Stimulated activated CD4-positive, alpha-beta T cell treated with anti-CD3 and anti-CD28 coated beads, Interleukin-15, amount 100 ng/mL, for 1 hour (primary cell): ENCODE measurements around the gene ZNRF2.
"Not testable (repeated sequence)": the region's sequence is repeated elsewhere in the genome, so short reads cannot be mapped to it uniquely, and the experiment has no call there.

Experiments
- DNase-seq, 2 donors: peaks; one replicate each; pipeline ENCODE4 v3.0.0-alpha.2; 2020; ENCODE audit warnings: low read depth in 1 of 2, low spot score in 1 of 2

Gene ZNRF2

DNA sequence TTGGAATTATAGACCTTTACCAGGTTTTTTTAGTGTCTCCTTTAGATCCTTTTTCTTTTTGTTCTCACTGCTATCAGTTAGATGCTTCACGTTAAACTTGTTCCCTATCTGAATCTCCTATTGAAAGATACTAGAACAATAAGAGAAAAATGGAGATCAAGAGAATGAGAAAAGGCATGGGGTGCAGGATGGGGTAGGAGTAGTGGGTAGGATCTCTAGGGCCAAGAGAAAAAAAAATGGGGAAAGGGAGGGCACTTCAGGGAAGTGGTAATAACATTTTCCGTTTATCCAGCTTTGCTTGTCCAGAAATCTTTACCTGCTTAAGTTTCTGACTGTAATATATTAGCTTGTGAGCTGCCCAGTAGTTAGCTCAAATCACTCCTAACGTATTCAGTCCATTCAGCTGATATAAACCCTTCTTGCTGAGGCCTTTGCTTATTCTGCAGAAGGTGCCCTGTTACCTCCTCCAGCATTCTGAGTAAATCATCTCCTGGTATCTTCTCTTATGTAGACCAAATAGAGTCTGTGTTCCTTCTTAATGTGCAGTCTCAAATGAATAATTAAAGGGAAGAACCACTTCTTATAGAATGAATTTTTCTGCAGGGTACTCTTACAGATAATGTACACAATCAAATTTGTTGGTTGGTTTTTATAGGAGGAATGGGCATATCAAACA, 69.7 kb downstream of the ZNRF2 start:
- no peak for DNase-seq

- no peak for DNase-seq
Measured at GRCh38 chr7:30354791-30355190, 70.4 kb downstream of the ZNRF2 start.

DNA sequence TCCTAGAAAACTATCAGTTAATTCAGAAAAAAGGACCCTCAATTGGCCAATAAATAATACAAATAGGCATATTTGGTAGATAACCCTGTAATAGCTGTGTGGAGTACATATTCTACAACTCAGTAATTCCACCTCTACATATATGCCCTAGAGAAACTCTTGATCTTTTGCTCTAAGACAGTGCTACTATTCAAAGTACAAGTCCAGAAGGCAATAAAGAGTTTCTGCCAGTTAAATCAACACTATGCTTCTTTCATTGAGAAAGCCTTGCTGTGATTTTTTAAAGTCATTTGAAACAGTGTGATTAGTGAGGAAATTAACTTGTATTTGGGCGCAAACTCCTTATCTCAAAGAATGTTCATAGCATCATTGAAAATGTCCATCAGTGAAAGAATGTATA, 75.6 kb downstream of the ZNRF2 start:
- no peak for DNase-seq

GRCh38 chr7:30363778-30364563, 79.6 kb downstream of the ZNRF2 start:
- DNase-seq: no peak

DNA sequence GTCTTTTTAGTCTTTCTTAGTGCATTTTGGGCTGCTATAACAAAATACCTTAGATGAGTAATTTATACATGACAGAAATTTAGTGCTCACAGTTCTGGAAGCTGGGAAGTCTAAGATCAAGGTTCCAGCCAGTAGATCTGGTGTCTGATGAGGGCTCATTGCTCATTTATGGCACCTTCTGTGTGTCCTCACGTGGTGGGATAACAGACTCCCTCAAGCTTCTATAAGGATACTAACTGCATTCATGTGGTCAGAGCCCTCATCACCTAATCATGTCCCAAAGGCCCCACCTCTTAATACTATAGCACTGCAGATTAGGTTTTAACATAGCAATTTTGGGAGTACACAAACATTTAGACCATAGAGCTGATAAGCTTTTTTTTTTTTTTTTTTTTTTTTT, 80.4 kb downstream of the ZNRF2 start:
- DNase-seq: no peak

- DNase-seq: no peak
Measured at GRCh38 chr7:30365621-30366020, 81.2 kb downstream of the ZNRF2 start.

DNA sequence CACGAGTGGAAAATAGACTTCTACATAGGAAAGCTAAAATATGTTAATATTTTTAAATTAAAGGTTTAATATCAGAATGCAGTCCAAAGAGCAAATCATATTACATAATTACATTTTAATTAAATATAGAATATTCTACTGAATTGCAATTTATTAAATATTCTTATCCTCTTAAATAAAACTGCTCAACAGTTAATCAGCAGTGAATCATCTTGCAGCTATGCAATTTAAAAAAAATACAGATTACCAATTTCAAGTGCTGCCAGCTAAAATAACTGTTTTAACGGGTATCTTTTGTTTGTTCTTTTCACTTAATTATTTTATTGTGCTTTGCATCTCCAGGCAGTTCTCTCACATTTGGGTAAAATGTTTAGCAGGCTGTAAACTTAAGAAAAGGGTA, 82.2 kb downstream of the ZNRF2 start:
- no peak for DNase-seq

DNA sequence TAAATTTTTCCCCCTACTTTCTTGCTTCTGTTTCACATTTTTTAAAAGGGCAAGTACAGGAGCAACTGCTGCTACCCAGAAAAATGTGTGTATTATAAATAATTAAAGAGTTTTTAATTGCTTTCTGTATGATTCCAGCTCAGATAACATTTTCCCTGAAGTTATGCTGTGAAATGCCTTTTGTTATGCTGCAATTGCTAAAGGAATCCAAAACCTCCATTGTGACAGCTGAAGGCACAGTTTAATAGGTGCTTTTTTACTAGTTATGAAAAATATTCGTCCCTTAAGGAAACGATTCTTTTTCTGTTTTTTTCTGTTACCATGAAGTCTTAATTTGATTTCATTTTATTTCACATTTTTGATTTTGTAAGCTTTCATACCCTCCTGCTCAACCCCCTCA, 83.2 kb downstream of the ZNRF2 start:
- DNase-seq: no peak

DNA sequence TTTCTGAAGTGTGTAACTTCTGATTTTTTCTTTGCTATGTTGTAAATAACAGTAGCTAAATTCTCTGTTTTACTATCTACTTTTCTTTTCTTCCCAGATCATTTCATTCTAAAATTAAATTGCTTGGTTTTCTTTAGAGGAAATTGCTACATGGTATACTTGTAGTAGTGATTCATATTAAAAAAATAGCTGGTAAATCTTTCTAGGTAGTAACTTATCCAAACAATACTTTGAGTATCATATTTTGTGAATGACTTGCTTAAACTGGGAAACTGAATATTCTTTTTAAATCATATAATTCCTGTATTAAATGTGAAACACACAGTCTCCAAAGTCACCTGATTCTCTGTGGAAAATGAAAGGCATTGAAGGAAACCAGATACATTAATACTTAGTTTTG, 85.5 kb downstream of the ZNRF2 start:
- DNase-seq: no peak

DNA sequence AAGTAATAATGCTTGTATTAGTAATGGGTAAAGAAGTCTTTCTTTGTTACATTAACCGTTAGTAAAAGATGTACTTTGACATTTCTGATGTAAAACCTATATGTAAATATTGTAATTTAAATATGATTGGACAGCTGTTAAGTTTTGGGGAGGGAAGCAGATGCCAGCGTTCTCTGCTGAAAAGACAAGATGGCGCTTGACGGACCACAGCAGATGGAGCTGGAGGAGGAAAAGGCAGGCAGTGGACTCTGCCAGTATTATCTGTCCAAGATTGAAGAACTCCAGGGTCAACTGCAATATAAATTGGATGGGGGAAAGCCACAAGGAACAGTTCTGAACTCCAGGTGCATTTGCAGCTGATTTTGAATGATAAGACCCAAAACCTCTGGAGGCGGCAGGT, 86.9 kb downstream of the ZNRF2 start:
- no peak for DNase-seq

GRCh38 chr7:30378275-30378674, 93.9 kb downstream of the ZNRF2 start:
- DNase-seq: no peak

DNA sequence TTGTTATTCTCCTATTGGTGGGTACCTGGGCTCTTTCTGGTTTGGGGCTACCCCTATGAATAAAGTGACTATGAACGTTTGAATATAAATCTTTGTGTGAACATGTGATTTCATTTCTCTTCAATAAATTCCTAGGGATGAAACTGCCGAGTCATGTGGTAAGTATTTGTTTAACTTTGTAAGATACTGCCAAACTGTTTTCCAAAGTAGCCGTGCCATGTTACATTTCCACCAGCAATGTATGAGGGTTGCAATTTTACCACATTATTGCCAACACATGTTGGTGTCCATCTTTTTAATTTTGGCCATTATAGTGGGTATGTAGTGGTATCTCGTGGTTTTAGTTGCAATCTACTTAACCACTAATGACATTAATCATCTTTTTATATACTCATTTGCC, 94.7 kb downstream of the ZNRF2 start:
- DNase-seq: no peak

DNA sequence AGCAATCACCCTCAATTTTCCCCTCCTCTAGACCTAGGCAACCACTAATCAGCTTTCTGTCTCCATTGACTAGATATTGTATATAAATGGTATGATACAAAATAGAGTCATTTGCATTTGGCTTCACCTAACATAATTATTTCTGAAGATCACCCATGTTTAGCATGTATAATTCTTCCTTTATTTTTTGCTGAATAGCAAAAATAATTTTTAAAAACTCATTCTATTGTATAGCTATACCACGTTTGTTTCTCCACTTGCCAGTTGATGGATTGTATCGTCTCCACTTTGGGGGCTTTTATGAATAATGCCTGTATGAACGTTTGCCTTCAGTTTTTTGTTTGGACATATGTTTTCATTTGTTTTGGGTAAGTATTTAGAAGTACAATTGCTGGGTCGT, 95.3 kb downstream of the ZNRF2 start:
- no peak for DNase-seq

- DNase-seq: no peak
Measured at GRCh38 chr7:30380294-30380693, 95.9 kb downstream of the ZNRF2 start.

GRCh38 chr7:30380824-30381223, 96.4 kb downstream of the ZNRF2 start:
- DNase-seq: not testable (repeated sequence)

GRCh38 chr7:30382607-30383006, 98.2 kb downstream of the ZNRF2 start:
- no peak for DNase-seq

DNA sequence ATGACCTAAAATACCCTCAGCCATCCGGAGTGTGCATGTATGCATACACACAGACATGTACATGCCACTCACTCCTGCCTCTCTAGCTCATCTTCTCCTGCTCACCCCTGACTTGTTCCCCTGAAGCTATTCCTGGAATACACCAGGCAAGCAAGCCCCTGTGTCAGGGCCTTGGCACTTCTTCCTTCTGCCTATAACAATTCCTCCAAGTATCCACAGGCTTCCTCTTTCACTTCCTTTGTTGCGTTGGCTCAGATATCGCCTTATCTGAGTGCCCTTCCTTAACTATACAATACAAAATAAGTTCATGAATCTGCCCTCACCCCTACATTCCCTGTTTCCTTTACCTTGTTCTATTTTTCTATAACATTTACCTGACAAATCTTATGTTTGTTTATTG, 105.4 kb downstream of the ZNRF2 start:
- no peak for DNase-seq

DNA sequence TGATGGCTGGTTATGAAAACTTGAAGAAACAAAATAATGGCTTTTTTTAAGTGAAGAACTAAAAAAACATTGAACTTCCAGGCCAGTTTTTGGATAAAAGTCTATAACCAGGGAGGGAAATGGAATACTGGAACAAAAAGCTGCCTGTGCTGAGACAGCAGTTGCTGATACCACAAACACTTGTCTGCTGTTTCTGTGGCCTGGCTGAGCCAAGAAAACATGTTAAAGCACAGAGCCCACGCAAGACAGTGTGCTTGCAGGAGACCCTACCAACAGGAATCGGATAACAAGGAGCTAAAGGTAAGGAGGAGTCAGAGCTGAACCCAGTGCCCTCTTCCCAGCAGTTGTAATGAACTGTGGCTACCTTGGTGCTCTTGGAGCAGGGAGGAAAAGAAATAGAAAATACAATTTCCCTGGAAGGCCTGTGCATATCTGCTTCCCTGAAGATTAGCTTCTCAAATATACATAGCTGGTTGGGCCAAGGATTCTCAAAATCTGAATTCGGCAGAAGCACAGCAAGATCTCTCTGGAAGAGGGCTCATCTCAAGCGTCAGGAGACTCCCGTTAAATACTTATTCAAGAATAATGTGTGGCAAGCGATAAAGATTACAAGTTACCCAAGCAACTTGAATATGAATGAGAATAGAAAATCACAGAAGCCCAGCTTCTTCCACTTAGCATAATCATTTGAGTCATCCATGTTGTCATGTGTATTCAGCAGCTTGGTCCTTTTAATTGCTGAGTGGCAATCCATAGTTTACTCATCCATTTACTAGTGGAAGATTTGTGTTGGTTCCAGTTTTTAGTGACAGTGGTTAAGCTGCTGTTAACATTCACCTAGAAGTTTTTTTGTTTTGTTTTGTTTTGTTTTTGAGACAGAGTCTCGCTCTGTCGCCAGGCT, 106.6 kb downstream of the ZNRF2 start:
- DNase-seq: no peak

DNA sequence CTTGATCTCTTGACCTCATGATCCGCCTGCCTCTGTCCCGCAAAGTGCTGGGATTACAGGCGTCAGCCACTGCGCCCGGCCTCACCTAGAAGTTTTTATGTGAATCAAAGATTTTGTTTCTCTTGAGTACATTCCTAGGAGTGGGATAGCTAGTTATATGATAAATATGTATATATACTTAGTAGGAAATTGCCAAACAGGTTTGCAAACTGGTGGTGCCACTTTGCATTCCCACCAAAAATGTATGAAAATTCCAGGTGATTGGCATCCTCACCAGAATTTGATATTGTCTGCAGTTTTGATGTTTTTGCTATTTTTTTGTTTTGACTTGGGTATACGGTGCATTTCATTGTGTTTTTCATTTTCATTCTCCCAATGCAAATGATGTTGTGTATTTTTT, 107.4 kb downstream of the ZNRF2 start:
- DNase-seq: no peak

GRCh38 chr7:30395676-30396075, 111.3 kb downstream of the ZNRF2 start:
- no peak for DNase-seq

- no peak for DNase-seq
Measured at GRCh38 chr7:30396389-30396788, 112.0 kb downstream of the ZNRF2 start.

GRCh38 chr7:30403477-30403876, 119.1 kb downstream of the ZNRF2 start:
- no peak for DNase-seq
